ENCODE results near the gene PRKN.

Gene PRKN

DNA sequence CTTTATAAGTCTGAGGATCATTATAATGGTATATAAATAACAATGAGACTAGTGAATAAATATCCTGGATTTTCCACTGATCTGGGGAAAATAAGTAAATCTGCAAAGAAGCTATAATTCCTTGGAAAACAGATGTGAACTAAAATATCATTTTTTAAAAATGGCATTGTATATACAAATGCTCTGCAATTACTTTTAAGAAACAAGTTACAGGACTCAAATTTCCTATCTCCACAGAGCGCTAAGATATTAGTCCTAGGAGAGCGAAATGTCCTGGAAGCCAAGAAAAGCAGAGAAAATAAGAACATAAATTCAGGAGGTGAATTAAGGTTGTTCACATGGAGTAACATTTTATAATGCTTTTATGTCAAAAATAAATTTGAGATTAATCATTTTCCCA is 61.3 kb downstream of the PRKN start:
- TF ChIP-seq HDGF (IDR thresholded peaks at IDR 0.05; ENCODE audit: borderline replicate concordance) (no peak), SP1 (IDR thresholded peaks at IDR 0.05) (no peak), SUZ12 (IDR thresholded peaks at IDR 0.05) (no peak), BHLHE40 (IDR thresholded peaks at IDR 0.05; ENCODE audit: borderline replicate concordance) (no peak), L3MBTL2 (conservative IDR thresholded peaks at IDR 0.05) (no peak), FOXK2 (IDR thresholded peaks at IDR 0.05) (no peak), ELF4 (IDR thresholded peaks at IDR 0.05) (no peak), LEF1 (IDR thresholded peaks at IDR 0.05; ENCODE audit: borderline replicate concordance) (no peak), FOXM1 (IDR thresholded peaks at IDR 0.05; ENCODE audit: borderline replicate concordance) (no peak), TARDBP (IDR thresholded peaks at IDR 0.05) (no peak), ZNF384 (IDR thresholded peaks at IDR 0.05) (no peak), ARNT (IDR thresholded peaks at IDR 0.05) (no peak)
- TF ChIP-seq, protein P1, sequence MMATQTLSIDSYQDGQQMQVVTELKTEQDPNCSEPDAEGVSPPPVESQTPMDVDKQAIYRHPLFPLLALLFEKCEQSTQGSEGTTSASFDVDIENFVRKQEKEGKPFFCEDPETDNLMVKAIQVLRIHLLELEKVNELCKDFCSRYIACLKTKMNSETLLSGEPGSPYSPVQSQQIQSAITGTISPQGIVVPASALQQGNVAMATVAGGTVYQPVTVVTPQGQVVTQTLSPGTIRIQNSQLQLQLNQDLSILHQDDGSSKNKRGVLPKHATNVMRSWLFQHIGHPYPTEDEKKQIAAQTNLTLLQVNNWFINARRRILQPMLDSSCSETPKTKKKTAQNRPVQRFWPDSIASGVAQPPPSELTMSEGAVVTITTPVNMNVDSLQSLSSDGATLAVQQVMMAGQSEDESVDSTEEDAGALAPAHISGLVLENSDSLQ (IDR thresholded peaks at IDR 0.05), result no peak
- ChIA-PET CTCF (no interaction called here), POLR2A (no interaction called here)
- DNase-seq (ENCODE audit: extremely low spot score), result no peak

DNA sequence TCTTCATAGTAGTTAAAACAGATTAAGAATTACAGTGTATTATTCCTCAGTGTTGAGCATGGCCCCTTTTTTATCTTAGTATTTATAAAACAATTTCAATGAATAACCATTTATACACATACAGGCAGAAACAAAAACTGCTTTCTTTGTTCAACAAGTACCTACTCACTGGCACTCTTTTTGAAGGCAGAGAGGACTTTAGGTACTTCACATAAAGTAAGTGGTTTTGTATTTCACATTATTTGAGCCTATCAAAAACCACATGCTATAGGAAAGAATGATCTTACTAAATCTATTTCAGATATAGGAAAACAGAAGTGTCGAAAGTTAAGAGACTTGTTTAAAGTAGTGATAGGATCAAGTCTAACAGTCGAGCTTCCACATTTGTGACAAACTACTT is 73.8 kb downstream of the PRKN start:
- ChIA-PET CTCF (no interaction called here), POLR2A (no interaction called here)
- no peak for DNase-seq (ENCODE audit: extremely low spot score)
- TF ChIP-seq, protein P1 (IDR thresholded peaks at IDR 0.05), result no peak
- TF ChIP-seq FOXK2 (IDR thresholded peaks at IDR 0.05) (no peak), SUZ12 (IDR thresholded peaks at IDR 0.05) (no peak), NFRKB (IDR thresholded peaks at IDR 0.05) (no peak), HDGF (IDR thresholded peaks at IDR 0.05; ENCODE audit: borderline replicate concordance) (no peak), ARNT (IDR thresholded peaks at IDR 0.05) (no peak), FOXA1 (IDR thresholded peaks at IDR 0.05) (no peak), L3MBTL2 (conservative IDR thresholded peaks at IDR 0.05) (no peak), ELF4 (IDR thresholded peaks at IDR 0.05) (no peak), LEF1 (IDR thresholded peaks at IDR 0.05; ENCODE audit: borderline replicate concordance) (no peak), SP1 (IDR thresholded peaks at IDR 0.05) (no peak), FOXM1 (IDR thresholded peaks at IDR 0.05; ENCODE audit: borderline replicate concordance) (no peak), ZNF384 (IDR thresholded peaks at IDR 0.05) (no peak), CTBP1 (IDR thresholded peaks at IDR 0.05; ENCODE audit: borderline replicate concordance) (no peak), BHLHE40 (IDR thresholded peaks at IDR 0.05; ENCODE audit: borderline replicate concordance) (no peak)

DNA sequence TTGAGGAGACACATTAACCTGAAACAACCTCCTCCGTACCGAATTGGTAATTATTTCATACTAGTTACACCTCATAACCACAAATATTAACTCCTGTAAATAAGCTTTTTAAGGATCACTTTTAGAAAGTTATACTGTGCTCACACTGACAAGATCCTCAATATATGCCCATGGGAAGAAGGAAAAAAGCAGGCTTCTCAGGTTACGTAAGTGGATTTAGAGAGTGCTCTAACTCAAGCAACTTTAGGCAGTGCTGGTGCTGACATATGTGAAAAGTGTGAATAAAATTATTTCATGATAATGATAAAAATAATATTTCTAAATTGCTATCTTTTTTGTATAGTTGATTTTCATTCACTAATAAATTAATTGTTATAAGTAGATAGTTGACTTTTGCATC is 76.1 kb downstream of the PRKN start:
- ChIA-PET POLR2A (no interaction called here), CTCF (no interaction called here)
- DNase-seq (ENCODE audit: extremely low spot score), result no peak
- TF ChIP-seq SUZ12 (IDR thresholded peaks at IDR 0.05) (no peak), FOXK2 (IDR thresholded peaks at IDR 0.05) (no peak), CTBP1 (IDR thresholded peaks at IDR 0.05; ENCODE audit: borderline replicate concordance) (no peak), TARDBP (IDR thresholded peaks at IDR 0.05) (no peak)
- TF ChIP-seq, protein P1 (IDR thresholded peaks at IDR 0.05), result no peak

DNA sequence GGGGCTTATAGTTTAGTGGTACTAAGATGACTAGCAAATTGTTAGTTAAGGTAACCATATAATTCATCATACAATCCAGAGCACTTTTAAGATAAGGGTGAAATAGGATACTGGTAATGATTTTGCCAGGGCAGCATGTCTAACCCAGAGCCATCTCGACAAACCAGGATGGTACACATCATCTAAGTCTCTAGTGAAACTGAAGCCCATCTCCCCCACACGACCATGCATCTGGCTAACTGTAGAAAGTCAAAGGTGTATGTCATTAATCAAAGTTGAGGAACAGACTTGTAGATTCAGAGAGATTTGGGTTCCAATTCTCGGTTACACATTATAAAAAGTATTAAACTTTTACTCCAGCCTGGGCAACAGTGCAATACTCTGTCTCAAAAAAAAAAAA is 78.3 kb downstream of the PRKN start:
- no peak for DNase-seq (ENCODE audit: extremely low spot score)
- TF ChIP-seq FOXA1 (IDR thresholded peaks at IDR 0.05) (no peak), HDGF (IDR thresholded peaks at IDR 0.05; ENCODE audit: borderline replicate concordance) (no peak), FOXM1 (IDR thresholded peaks at IDR 0.05; ENCODE audit: borderline replicate concordance) (no peak), BHLHE40 (IDR thresholded peaks at IDR 0.05; ENCODE audit: borderline replicate concordance) (no peak), SP1 (IDR thresholded peaks at IDR 0.05) (no peak), ZNF384 (IDR thresholded peaks at IDR 0.05) (no peak), SUZ12 (IDR thresholded peaks at IDR 0.05) (no peak), NFRKB (IDR thresholded peaks at IDR 0.05) (no peak), LEF1 (IDR thresholded peaks at IDR 0.05; ENCODE audit: borderline replicate concordance) (no peak), CTBP1 (IDR thresholded peaks at IDR 0.05; ENCODE audit: borderline replicate concordance) (no peak), FOXK2 (IDR thresholded peaks at IDR 0.05) (no peak), ELF4 (IDR thresholded peaks at IDR 0.05) (no peak), ARNT (IDR thresholded peaks at IDR 0.05) (no peak), L3MBTL2 (conservative IDR thresholded peaks at IDR 0.05) (no peak), TARDBP (IDR thresholded peaks at IDR 0.05) (no peak)
- TF ChIP-seq, protein P1 (IDR thresholded peaks at IDR 0.05), result no peak
- CTCF ChIA-PET, result no interaction called here
- POLR2A ChIA-PET, result no interaction called here

DNA sequence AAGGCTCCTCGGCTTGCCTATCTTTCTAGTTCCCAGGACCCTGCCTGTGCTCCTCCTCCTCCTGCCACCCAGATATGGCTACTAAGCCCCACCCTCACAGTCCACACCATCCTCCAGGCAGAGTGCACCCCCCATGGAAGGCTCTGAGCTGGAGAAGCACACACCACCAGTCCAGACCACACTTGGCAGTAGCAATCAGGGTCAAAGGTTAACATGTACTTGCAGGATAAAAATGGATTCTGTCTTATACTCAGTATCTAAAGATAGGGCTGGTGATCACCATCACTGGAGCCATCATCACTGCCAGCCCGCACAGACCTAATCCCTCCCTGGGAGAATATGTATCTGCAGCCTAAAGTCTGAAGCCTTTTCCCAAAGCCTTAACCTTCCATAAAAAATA is 83.4 kb downstream of the PRKN start:
- CTCF ChIA-PET, result no interaction called here
- TF ChIP-seq SUZ12 (IDR thresholded peaks at IDR 0.05) (no peak), HDGF (IDR thresholded peaks at IDR 0.05; ENCODE audit: borderline replicate concordance) (no peak), SP1 (IDR thresholded peaks at IDR 0.05) (no peak), NFRKB (IDR thresholded peaks at IDR 0.05) (no peak), ARNT (IDR thresholded peaks at IDR 0.05) (no peak), TARDBP (IDR thresholded peaks at IDR 0.05) (no peak), ELF4 (IDR thresholded peaks at IDR 0.05) (no peak), L3MBTL2 (conservative IDR thresholded peaks at IDR 0.05) (no peak), FOXA1 (IDR thresholded peaks at IDR 0.05) (no peak), BHLHE40 (IDR thresholded peaks at IDR 0.05; ENCODE audit: borderline replicate concordance) (no peak), FOXM1 (IDR thresholded peaks at IDR 0.05; ENCODE audit: borderline replicate concordance) (no peak), CTBP1 (IDR thresholded peaks at IDR 0.05; ENCODE audit: borderline replicate concordance) (no peak), ZNF384 (IDR thresholded peaks at IDR 0.05) (no peak)
- no peak for DNase-seq (ENCODE audit: extremely low spot score)
- POLR2A ChIA-PET, result no interaction called here

DNA sequence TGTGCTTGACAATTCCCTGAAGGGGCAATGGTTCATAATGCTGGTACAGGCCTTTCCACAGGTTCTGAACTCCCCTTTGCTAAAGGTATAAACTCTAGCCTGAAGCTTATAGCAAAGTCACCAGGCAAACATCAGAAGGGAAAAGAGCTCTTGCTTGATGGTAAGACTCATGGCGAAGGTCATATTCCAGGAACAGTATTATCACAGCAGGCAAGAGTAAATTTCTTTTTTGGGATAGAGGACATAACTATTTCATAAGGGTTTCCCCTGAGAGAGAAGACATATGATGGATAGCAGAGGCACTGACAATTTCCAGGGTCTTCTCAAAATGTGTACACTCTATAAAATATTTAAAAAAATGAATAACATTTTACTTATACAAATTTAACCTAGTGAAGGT is 86.8 kb downstream of the PRKN start:
- DNase-seq (ENCODE audit: extremely low spot score), result no peak
- POLR2A ChIA-PET, result no interaction called here
- TF ChIP-seq ELF4 (IDR thresholded peaks at IDR 0.05), result no peak
- TF ChIP-seq ZNF384 (IDR thresholded peaks at IDR 0.05), result no peak
- no peak for TF ChIP-seq LEF1 (IDR thresholded peaks at IDR 0.05; ENCODE audit: borderline replicate concordance)
- TF ChIP-seq ARNT (IDR thresholded peaks at IDR 0.05), result no peak
- CTCF ChIA-PET, result no interaction called here

Data from HEK293T (cell line).